NCI-H146 (cell line): ENCODE results near the gene CLCN1.
A peak's percentile ranks its signal among the peaks of the same experiment; 100 is the strongest.
"Not testable (repeated sequence)": the region's sequence is repeated elsewhere in the genome, so short reads cannot be mapped to it uniquely, and the experiment has no call there.

Experiments used
- DNase-seq: peaks from one replicate; lab custom pipeline; 2025; lab: John Stamatoyannopoulos, UW

Gene CLCN1

DNA sequence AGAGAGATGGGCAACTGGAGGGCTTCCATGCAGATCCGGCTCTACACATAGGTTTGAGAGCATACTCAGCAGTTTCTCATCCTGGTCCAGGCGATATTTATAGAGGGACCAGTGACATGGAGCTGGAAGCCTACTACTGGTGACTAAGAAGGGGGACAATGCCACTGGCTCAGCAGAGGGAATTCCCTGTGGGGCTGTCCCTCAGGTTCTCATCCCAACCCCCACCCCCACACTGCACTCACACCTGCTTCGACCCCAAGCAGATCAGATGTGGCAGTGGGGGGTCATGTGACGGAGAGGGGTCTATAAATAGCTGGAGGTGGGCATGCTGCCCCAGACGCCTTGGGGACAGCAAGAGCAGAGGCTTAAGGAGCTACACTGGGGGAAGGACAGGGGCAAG is at the start of gene CLCN1:
CLCN1 (plus strand) TSS at position 336 of the 400 bp plus-strand sequence. CDS start 102 bp downstream, outside the sequence.
- DNase-seq = no peak

GRCh38 chr7:143269251-143269650 is 46.7 kb upstream of the CLCN1 start:
- DNase-seq = no peak

- no peak for DNase-seq
Measured at GRCh38 chr7:143271240-143271639, 44.7 kb upstream of the CLCN1 start.

DNA sequence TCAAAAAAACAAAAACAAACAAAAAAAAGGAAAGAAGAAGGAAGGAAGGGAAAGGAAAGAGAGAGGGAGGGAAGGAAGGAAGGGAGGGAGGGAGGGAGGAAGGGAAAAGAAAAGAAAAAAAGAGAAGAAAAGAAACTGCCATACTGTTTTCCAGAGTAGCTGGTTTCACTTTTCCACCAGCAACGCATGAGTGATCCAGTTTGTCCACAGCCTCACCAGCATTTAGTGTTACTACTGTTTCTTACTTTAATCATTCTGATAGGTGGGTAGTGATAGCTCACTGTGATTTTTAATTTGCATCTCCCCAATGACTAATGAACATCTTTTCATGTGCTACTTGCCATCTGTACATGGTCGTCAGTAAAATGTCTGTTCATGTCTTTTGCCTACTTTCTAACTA is 43.0 kb upstream of the CLCN1 start:
- DNase-seq = no peak

GRCh38 chr7:143279186-143280098 is 36.5 kb upstream of the CLCN1 start:
- no peak for DNase-seq

- no peak for DNase-seq
Measured at GRCh38 chr7:143280160-143280559, 35.8 kb upstream of the CLCN1 start.

GRCh38 chr7:143280566-143280965 is 35.3 kb upstream of the CLCN1 start:
- no peak for DNase-seq

GRCh38 chr7:143281529-143281928 is 34.4 kb upstream of the CLCN1 start:
- no peak for DNase-seq

DNA sequence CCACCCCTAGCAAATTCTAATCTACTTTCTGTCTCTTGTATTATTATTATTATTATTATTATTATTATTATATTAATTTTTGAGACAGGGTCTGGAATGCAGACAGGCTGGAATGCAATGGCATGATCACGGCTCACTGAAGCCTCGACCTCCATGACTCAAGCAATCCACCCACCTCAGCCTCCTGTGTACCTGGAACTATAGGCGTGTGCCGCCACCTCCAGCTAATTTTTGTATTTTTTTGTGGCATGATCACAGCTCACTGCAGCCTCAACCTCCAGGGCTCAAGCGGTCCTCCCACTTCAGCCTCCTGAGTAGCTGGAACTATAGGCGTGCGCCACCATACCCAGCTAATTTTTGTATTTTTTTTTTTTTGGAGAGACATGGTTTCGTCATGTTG is 33.8 kb upstream of the CLCN1 start:
- DNase-seq = no peak

DNA sequence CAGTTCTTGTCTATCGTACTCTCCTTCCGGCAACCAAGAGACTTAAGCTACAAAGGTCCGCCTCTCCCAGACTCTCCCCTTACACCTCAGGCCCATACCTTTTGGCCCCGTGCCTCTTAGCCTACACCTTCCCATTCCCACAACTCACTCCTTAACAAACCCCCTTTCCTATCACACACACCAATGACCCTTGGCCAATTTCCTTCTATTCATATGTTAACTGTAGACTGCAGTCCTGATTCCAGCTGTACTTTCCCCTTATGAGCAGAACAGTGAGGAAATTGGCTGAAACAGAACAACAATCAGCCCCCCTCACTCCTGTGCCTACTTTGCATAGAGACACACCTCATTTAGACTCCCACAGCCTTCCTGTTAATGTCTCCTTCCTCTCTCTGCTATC is 32.5 kb upstream of the CLCN1 start:
- DNase-seq = no peak

DNA sequence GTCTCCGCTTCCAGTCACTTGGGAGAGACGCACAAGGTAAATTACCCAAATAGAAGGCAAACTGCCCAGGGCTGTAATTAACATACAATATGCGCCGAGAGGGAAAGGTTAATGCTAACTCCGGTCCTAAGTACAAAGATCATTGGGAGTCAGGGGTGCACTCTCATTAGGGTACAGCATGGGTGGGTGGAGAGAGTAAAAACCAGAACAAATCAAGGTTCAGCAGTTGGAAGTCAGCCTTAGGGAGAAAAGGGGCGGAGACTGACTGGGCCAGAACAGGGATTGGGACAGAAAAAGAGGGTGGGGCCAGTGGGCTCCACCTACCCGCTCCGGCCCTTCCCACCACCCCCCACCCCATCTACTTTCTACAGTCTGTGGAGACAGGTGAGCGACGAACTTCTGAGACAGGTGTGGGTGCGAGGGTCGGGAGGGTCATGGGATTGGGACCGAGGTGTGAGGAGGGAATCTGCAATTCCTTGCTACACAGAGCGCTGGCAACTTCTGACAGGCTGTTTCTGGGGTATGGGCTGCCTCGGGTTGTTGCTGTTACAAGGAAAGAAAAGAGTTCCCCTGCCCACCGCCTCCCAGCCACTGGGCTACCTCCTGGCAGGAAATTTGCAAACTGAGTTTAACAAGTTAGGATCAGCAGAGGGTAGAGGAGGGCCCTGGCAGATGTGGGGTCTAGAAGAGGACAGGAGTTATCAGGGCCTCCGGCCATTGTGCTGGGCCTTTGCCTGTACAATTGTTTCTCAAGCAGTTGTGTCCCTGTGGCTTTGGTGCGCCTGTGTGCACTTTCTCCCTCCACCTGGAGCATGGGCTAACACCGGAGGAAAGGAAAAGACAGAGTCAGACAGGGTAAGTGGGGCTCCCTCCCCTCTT is 31.1 kb upstream of the CLCN1 start, which contains the start of gene TMEM139:
TMEM139 (plus strand) TSS at position 368 of the 879 bp plus-strand sequence. CDS start 1,000 bp downstream, outside the sequence.
- peak; percentile 40 for DNase-seq

GRCh38 chr7:143285470-143285778 is 30.5 kb upstream of the CLCN1 start:
- DNase-seq = no peak

DNA sequence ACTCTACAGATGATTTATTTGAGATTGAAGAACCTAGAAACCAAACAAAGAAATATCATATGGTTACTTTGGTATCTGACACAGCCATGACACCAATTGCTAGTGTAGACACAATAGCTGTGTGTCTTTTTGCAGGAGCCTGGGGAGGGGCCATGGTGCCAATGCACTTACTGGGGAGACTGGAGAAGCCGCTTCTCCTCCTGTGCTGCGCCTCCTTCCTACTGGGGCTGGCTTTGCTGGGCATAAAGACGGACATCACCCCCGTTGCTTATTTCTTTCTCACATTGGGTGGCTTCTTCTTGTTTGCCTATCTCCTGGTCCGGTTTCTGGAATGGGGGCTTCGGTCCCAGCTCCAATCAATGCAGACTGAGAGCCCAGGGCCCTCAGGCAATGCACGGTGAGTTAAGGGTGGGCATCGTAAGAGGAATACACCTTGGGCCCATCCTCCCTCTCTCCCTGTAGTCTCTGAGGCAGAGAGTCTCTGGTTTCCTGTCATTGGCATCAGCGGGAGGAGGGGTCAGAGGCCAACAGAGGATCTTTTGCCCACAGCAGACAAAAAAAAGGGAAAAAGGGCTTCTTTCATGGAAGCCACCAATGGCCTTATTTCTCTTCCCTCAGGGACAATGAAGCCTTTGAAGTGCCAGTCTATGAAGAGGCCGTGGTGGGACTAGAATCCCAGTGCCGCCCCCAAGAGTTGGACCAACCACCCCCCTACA is 29.9 kb upstream of the CLCN1 start:
- no peak for DNase-seq

DNA sequence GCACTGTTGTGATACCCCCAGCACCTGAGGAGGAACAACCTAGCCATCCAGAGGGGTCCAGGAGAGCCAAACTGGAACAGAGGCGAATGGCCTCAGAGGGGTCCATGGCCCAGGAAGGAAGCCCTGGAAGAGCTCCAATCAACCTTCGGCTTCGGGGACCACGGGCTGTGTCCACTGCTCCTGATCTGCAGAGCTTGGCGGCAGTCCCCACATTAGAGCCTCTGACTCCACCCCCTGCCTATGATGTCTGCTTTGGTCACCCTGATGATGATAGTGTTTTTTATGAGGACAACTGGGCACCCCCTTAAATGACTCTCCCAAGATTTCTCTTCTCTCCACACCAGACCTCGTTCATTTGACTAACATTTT is 29.4 kb upstream of the CLCN1 start:
- no peak for DNase-seq

GRCh38 chr7:143287339-143287934 is 28.5 kb upstream of the CLCN1 start:
- DNase-seq = no peak

DNA sequence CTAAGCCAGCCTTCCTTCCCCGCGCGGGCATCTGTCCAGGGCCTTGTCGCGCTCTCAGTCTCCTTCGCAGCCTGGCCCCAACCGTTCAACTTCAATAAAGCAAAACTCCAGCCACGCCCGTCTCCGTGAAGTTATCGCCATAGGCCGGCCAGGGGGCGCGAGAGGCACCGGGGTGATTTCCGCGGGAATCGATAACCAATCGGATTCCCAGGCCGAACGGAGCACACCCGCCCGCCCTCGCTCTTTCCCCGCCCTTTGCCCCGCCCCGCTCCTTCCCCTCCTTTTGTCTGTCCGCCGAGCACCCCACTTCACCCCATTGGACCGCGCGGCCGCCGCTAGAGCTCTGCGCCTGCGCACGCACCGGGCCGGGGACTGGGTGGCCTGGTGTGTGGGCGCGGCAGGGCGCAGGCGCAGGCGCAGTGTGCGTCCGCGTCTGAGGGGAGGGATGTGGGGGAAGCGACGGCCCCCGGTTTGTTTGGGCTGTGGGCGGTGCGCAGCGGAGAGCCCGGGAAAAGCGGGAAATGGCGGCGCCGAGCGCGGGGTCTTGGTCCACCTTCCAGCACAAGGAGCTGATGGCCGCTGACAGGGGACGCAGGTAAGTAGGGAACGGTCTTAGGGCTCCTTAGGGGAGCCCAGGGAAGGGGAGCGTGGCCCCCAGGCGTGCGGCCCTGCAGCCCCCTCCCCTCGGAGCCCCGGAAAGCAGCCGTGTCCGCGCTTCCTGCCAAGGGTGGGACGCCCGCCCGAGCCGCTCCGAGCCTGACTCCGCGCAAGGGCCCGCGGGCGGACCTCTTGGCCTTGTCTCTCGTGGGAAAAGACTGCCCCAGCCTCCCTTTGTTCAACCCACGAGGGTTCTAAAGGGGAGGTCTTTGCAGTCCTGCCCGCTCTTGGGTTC is 27.7 kb upstream of the CLCN1 start, which contains the start of gene CASP2:
CASP2 (plus strand) TSS at position 417 of the 892 bp plus-strand sequence; CDS start at position 522, 105 bp downstream.
- DNase-seq = peak; percentile 95

- peak; percentile 15 for DNase-seq
Measured at GRCh38 chr7:143288836-143289235, 27.1 kb upstream of the CLCN1 start.

- no peak for DNase-seq
Measured at GRCh38 chr7:143289421-143289820, 26.5 kb upstream of the CLCN1 start.

GRCh38 chr7:143289888-143290287 is 26.0 kb upstream of the CLCN1 start:
- not testable (repeated sequence) for DNase-seq

GRCh38 chr7:143290293-143290692 is 25.6 kb upstream of the CLCN1 start:
- DNase-seq = no peak

DNA sequence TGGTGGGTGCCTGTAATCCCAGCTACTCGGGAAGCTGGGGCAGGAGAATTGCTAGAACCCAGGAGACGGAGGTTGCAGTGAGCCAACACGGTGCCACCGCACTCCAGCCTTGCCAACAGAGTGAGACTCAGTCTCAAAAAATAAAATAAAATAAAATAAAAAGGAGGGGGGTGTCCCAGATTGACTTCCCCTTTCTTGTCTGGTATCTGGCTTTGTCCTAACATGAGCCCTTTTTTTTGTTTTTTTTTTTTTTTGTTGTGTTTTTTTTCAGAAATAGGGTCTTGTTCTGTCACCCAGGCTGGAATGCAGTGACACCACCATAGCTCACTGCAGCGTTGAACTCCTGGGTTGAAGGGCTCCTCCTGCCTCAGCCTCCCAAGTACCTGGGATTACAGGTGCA is 23.0 kb upstream of the CLCN1 start:
- no peak for DNase-seq
